NB4 (cell line): ENCODE measurements around the gene CCDC106.

Experiments
- POLR2A ChIP-seq: IDR thresholded peaks from 2 replicates; pipeline ENCODE4 v1.6.1; 2011; ENCODE audit warnings: mild to moderate bottlenecking; ENCODE audit not compliant: insufficient read length; ENCODE audit errors: extremely low read depth
- TF ChIP-seq, protein P1 (sequence below): IDR thresholded peaks from one replicate; pipeline ENCODE4 v1.5.1; 2012; ENCODE audit warnings: low read depth, low read length
- TF ChIP-seq, protein P2 (sequence below): IDR thresholded peaks from 2 replicates; pipeline ENCODE4 v1.6.1; 2011; ENCODE audit warnings: low read depth, low read length

DNA sequence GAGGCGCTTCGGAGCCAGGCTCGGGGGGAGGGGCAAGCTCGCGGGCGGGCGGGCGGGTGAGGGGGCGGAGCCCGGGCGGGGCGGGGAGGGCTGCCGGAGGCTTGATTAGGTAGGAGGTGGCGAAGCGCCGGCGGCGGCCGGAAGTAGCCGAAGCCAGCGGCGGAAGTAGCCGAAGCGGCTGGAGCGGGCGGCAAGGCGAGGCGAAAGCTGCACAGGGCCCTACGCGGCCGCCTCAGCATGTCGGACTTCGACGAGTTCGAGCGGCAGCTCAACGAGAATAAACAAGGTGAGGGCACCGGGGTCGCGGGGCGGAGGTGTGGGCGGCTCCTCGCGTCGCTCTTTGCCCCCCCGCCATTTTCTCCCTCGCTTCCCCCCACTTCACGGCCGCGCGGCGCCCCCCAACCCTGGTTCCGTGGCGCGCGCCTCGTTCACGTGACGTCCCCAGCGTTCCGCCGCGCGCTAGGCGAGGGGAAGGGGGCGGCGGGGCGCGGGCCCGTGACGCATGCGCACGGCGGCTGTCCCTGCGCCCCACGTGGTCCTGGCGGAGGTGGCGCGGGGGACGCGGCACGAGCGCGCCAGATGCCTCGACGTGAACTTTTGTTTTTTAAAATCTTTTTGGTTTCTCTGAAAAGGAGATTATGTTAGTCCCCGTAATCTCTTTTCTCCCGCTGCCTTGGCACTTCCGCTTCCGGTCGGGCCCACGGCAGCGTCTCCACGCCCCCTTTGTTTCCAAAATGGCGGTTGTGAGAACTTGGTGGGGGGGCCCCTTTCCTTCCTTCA is 7.0 kb downstream of the CCDC106 start, which contains the start of gene U2AF2:
- TF ChIP-seq, protein P1, sequence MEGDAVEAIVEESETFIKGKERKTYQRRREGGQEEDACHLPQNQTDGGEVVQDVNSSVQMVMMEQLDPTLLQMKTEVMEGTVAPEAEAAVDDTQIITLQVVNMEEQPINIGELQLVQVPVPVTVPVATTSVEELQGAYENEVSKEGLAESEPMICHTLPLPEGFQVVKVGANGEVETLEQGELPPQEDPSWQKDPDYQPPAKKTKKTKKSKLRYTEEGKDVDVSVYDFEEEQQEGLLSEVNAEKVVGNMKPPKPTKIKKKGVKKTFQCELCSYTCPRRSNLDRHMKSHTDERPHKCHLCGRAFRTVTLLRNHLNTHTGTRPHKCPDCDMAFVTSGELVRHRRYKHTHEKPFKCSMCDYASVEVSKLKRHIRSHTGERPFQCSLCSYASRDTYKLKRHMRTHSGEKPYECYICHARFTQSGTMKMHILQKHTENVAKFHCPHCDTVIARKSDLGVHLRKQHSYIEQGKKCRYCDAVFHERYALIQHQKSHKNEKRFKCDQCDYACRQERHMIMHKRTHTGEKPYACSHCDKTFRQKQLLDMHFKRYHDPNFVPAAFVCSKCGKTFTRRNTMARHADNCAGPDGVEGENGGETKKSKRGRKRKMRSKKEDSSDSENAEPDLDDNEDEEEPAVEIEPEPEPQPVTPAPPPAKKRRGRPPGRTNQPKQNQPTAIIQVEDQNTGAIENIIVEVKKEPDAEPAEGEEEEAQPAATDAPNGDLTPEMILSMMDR: no peak
- peak; percentile 50 for TF ChIP-seq POLR2A
- TF ChIP-seq, protein P2, sequence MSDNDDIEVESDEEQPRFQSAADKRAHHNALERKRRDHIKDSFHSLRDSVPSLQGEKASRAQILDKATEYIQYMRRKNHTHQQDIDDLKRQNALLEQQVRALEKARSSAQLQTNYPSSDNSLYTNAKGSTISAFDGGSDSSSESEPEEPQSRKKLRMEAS: peak; percentile 85
